ENCODE measurements around the gene CHRNB2.

GRCh38 chr1:154550657-154551056 is 16.9 kb upstream of the CHRNB2 start:
- TF ChIP-seq SUPT5H (IDR thresholded peaks at IDR 0.05) (no peak), CHD2 (IDR thresholded peaks at IDR 0.05; ENCODE audit: low read depth, low read length) (no peak), ZNF655 (CRISPR knock-in tag; IDR thresholded peaks at IDR 0.05) (no peak), MAFG (tag; conservative IDR thresholded peaks at IDR 0.05) (no peak)
